GM18508 (cell line): ENCODE measurements around the gene ARSH.
"Not testable (repeated sequence)": the region's sequence is repeated elsewhere in the genome, so short reads cannot be mapped to it uniquely, and the experiment has no call there.

Experiments
- ATAC-seq: cut with Tn5 transposase; IDR thresholded peaks from one replicate; pipeline ENCODE4 v1.9.1; 2021; ENCODE audit warnings: moderate number of reproducible peaks; ENCODE audit not compliant: insufficient read depth, unreplicated experiment

ARSH gene

GRCh38 chrX:3026074-3026815 is 19.9 kb downstream of the ARSH start:
- ATAC-seq = no peak

GRCh38 chrX:3029129-3029528 is 22.8 kb downstream of the ARSH start:
- no peak for ATAC-seq

GRCh38 chrX:3037218-3037617 is 30.9 kb downstream of the ARSH start:
- ATAC-seq = no peak

GRCh38 chrX:3044196-3044595 is 37.9 kb downstream of the ARSH start:
- no peak for ATAC-seq

GRCh38 chrX:3044671-3045070 is 38.3 kb downstream of the ARSH start:
- no peak for ATAC-seq

- no peak for ATAC-seq
These were observed 40.2 kb downstream of the ARSH start for GRCh38 chrX:3046253-3047240.

GRCh38 chrX:3050523-3051175 is 44.3 kb downstream of the ARSH start:
- not testable (repeated sequence) for ATAC-seq

- no peak for ATAC-seq
These were observed 46.5 kb downstream of the ARSH start for GRCh38 chrX:3052860-3053259.

- ATAC-seq = no peak
These were observed 60.2 kb downstream of the ARSH start for GRCh38 chrX:3066555-3066954.

- no peak for ATAC-seq
These were observed 69.6 kb downstream of the ARSH start for GRCh38 chrX:3075959-3076358.

- ATAC-seq = no peak
These were observed 70.2 kb downstream of the ARSH start for GRCh38 chrX:3076416-3076991.
